ENCODE data around the gene ADGRB3. TPM values are rescaled to one million over a fixed set of nuclear protein-coding genes. Genes with fewer than 3 reads are reported as not detected.

Gene ADGRB3
- polyA plus RNA-seq, 2 of the 4 experiments (the other 2 are of a cell fraction): not detected

GRCh38 chr6:69084746-69085335 is 449.8 kb downstream of the ADGRB3 start:
- Histone ChIP-seq H3K4me2 (peak overlapping the region; percentile 33), H3K9me3 (no peaks in the 10 kb centered on the region), H3K4me1 (peaks cover 37% of the 10 kb centered on the region), H3K4me3 (no peak overlapping the region), H3K27ac (peak overlapping the region; percentile 48 to 50; a peak in 2 of 6 replicates)
- WGBS (ENCODE audit: missing lambda C conversion rate): 16% methylated on average over 4 of the region's 4 CpGs
- ATAC-seq (peak; percentile 50 to 63; a peak in 4 of 6 replicates), FAIRE-seq (no peak), DNase-seq (ENCODE audit: low read depth in 1 of 2, low spot score in 1 of 2) (peak in 1 of 2 experiments; percentile 54)
- CTCF ChIA-PET: no interaction called here
- TF ChIP-seq CEBPB (IDR thresholded peaks at IDR 0.05) (peak; percentile 20 to 78; a peak in 3 of 4 replicates), ESRRA (IDR thresholded peaks at IDR 0.05; ENCODE audit: borderline replicate concordance, low read length) (no peak), CHD2 (IDR thresholded peaks at IDR 0.05; ENCODE audit: low read length, partially characterized antibody) (no peak), EHF (CRISPR knock-in tag; IDR thresholded peaks at IDR 0.05) (no peak), ATOH8 (CRISPR knock-in tag; IDR thresholded peaks at IDR 0.05; ENCODE audit: low read depth) (no peak), NPAS2 (CRISPR knock-in tag; IDR thresholded peaks at IDR 0.05; ENCODE audit: borderline replicate concordance) (no peak), JUNB (IDR thresholded peaks at IDR 0.05) (no peak), SMC3 (IDR thresholded peaks at IDR 0.05) (no peak), MAFK (IDR thresholded peaks at IDR 0.05; ENCODE audit: partially characterized antibody) (no peak), FOSL2 (IDR thresholded peaks at IDR 0.05) (no peak), FOSL2 (CRISPR knock-in tag; IDR thresholded peaks at IDR 0.05) (peak; percentile 17; the same call in 1 of the 2 replicates), HOXA7 (CRISPR knock-in tag; IDR thresholded peaks at IDR 0.05) (no peak), BHLHE40 (IDR thresholded peaks at IDR 0.05; ENCODE audit: low read depth, low read length) (no peak), KDM5A (IDR thresholded peaks at IDR 0.05) (no peak), SREBF2 (IDR thresholded peaks at IDR 0.05) (no peak)
- POLR2A ChIA-PET: no interaction called here

DNA sequence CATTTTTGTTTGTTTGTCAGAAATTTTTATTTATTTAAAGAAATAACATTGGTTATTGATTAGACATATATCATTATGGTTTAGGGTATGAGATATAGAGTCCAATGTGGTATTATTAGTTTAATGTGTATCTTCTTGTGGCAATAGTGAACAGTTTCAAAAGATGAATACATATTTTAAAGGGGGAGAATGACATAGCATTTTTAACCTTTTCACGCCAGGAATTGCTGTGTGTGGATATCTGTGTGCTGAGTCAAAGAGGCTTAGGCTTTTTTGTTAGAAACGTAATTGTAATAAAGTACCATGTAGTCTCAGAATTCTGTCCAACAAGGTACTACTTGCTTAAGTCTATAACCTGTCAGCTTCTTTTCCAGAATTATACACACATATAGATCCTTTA is 451.6 kb downstream of the ADGRB3 start:
- ChIA-PET POLR2A (no interaction called here), CTCF (no interaction called here)
- no peak overlapping the region for H3K4me3 ChIP-seq
- no peaks in the 10 kb centered on the region for H3K9me3 ChIP-seq
- peak overlapping the region; percentile 20 to 66; a peak in 5 of 6 replicates for H3K27ac ChIP-seq
- H3K4me2 ChIP-seq: peak overlapping the region; percentile 41
- WGBS (ENCODE audit: missing lambda C conversion rate): 8% methylated on average over 2 of the region's 2 CpGs
- H3K4me1 ChIP-seq: peaks cover 44% of the 10 kb centered on the region
- DNase-seq (ENCODE audit: low read depth in 1 of 2, low spot score in 1 of 2): no peak
- no peak for ATAC-seq
- FAIRE-seq: no peak
- TF ChIP-seq NR3C1 (IDR thresholded peaks at IDR 0.05) (no peak), MAFK (IDR thresholded peaks at IDR 0.05; ENCODE audit: partially characterized antibody) (peak; percentile 41)

DNA sequence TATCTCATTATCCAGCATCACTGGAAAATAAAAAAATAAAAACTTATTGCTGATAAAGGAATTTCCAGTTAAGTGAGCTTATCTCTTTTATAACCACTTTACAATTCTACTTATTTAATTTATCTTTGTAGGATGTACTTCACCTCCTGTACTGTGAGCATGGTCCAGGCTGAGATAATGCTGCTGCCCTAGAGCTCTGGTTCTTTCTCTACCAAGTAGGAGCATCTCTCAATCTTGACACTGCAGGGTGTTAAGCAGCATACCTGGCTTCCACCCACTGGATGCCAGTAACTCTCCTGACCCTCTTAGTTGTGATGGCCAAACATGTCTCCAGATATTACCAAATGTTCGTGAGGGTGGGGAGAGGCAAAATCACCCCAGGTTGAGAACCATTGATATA is 454.5 kb downstream of the ADGRB3 start:
- Histone ChIP-seq H3K4me2 (peak overlapping the region; percentile 38), H3K9me3 (no peaks in the 10 kb centered on the region), H3K27ac (peak overlapping the region; percentile 65 to 67; a peak in 5 of 6 replicates), H3K4me3 (no peak overlapping the region), H3K4me1 (peaks cover 42% of the 10 kb centered on the region)
- DNase-seq (ENCODE audit: low read depth in 1 of 2, low spot score in 1 of 2): no peak
- ChIA-PET CTCF (no interaction called here), POLR2A (no interaction called here)
- 27% methylated on average over 1 of the region's 1 CpG for WGBS (ENCODE audit: missing lambda C conversion rate)
- no peak for FAIRE-seq
- no peak for TF ChIP-seq KDM5A (IDR thresholded peaks at IDR 0.05)
- TF ChIP-seq RAD21 (conservative IDR thresholded peaks at IDR 0.05 in 1 of 2, IDR thresholded peaks at IDR 0.05 in 1 of 2): no peak
- TF ChIP-seq ZFP36 (IDR thresholded peaks at IDR 0.05; ENCODE audit: borderline replicate concordance, partially characterized antibody): no peak
- no peak for ATAC-seq

GRCh38 chr6:69090132-69090531 is 455.1 kb downstream of the ADGRB3 start:
- ATAC-seq (peak; percentile 79 to 96), FAIRE-seq (no peak), DNase-seq (ENCODE audit: low read depth in 1 of 2, low spot score in 1 of 2) (peak in 1 of 2 experiments; percentile 65)
- H3K9me3 ChIP-seq: no peaks in the 10 kb centered on the region
- ChIA-PET POLR2A (no interaction called here), CTCF (no interaction called here)
- no peak overlapping the region for H3K27ac ChIP-seq
- H3K4me1 ChIP-seq: peaks cover 39% of the 10 kb centered on the region
- peak overlapping the region; percentile 38; the same call in 2 of the 3 replicates for H3K4me2 ChIP-seq
- TF ChIP-seq CEBPB (IDR thresholded peaks at IDR 0.05) (peak in 1 of 2 experiments; percentile 31; a peak in 1 of 4 replicates), GATA3 (IDR thresholded peaks at IDR 0.05; ENCODE audit: borderline replicate concordance) (peak; percentile 47; the same call in 1 of the 2 replicates), PHF8 (IDR thresholded peaks at IDR 0.05; ENCODE audit: borderline replicate concordance, low read depth) (no peak), TFCP2L1 (CRISPR knock-in tag; IDR thresholded peaks at IDR 0.05) (no peak), EP300 (IDR thresholded peaks at IDR 0.05) (0 out of 5 replicates have a peak, but pooled peaks of 1 of the 2 experiments have one; percentile 17), EHMT2 (IDR thresholded peaks at IDR 0.05; ENCODE audit: low read depth) (no peak), FOSL2 (IDR thresholded peaks at IDR 0.05) (no peak), FOSL2 (CRISPR knock-in tag; IDR thresholded peaks at IDR 0.05) (0 out of 2 replicates have a peak, but pooled peaks have one; percentile 17), JUN (IDR thresholded peaks at IDR 0.05) (no peak)
- no peak overlapping the region for H3K4me3 ChIP-seq
- 0% methylated on average over 1 of the region's 1 CpG for WGBS (ENCODE audit: missing lambda C conversion rate)

All from A549 (cell line).